Ovary (tissue), 9 donors: ENCODE measurements around the gene TMA16. TPM values are rescaled to one million over a fixed set of nuclear protein-coding genes. Genes with fewer than 3 reads are reported as not detected.

Experiments
- DNase-seq, 5 donors: peaks; one replicate each; pipeline ENCODE4 v3.0.0-alpha.2; 2019 to 2020
- H3K27ac ChIP-seq, 2 donors: fragments of 200-600 bp; one replicate each; pipeline versions ENCODE4 v1.5.1 to v1.8.0; 2019 to 2022
- H3K27me3 ChIP-seq: fragments of 200-600 bp; one replicate; pipeline ENCODE4 v1.8.0; 2022
- H3K36me3 ChIP-seq: fragments of 200-600 bp; sonication (generic); one replicate; pipeline ENCODE4 v1.5.1; 2019
- H3K4me1 ChIP-seq: one replicate; pipeline ENCODE4 v1.8.1; 2013; ENCODE audit warnings: mild to moderate bottlenecking, moderate library complexity; ENCODE audit not compliant: insufficient read depth
- H3K4me3 ChIP-seq: fragments of 200-600 bp; sonication (generic); one replicate; pipeline ENCODE4 v1.5.1; 2017
- H3K9me3 ChIP-seq, 2 donors: fragments of 200-600 bp in 1 of 2; sonication (generic) in 1 of 2; one replicate each; pipeline versions ENCODE4 v1.5.1 to v1.8.1; 2013 to 2019; ENCODE audit warnings: mild to moderate bottlenecking in 1 of 2, moderate library complexity in 1 of 2
- EP300 ChIP-seq: sonication (generic); formaldehyde crosslinking; IDR thresholded peaks from one replicate; pipeline ENCODE4 v1.6.1; 2017; ENCODE audit warnings: antibody characterized with exemption
- POLR2A ChIP-seq: fragments of 450-650 bp; IDR thresholded peaks from one replicate; pipeline ENCODE4 v1.6.1; 2017; ENCODE audit warnings: antibody characterized with exemption, mild to moderate bottlenecking, moderate library complexity
- WGBS, 3 donors: extraction: QIAGEN DNeasy Blood & Tissue Kit in 1 of 3; methylation state at CpG; one replicate each; pipeline versions ENCODE4 v1.1.5 to v1.1.7; 2013 to 2017; 5-methylcytosine and 5-hydroxymethylcytosine counted together
- intact Hi-C, 4 donors: fragments of 100-400 bp; cut with DNase I; formaldehyde crosslinking; loops; one replicate each; pipeline versions ENCODE4 v1.11.0 to v1.15.1; 2022 to 2023
- polyA plus RNA-seq, 2 donors: library from polyadenylated mRNA; stranded (reverse); fragments of 200-250 nt in 1 of 2; fragments of 350-450 nt in 1 of 2; fragmentation: Illumina TruSeq in 1 of 2; extraction: RNeasy Lipid Tissue Mini Kit (QIAGEN cat#74804) in 1 of 2; gene quantifications; one replicate each; pipeline ENCODE4 v1.2.3, GENCODE V29; 2013 to 2014
- total RNA-seq, 7 donors: library from RNA; depleted of rRNA in 2 of 7; stranded (reverse); fragments of >200 nt in 2 of 7; fragmentation: NEBNext Ultra II Directional in 3 of 7; extraction: Animal tissue kit (Norgen Biotek cat#: 25700) in 3 of 7; gene quantifications; one replicate each; pipeline versions ENCODE4 v1.1.0 to v1.2.4, GENCODE V29; 2016 to 2023
- TF ChIP-seq, protein P1 (sequence below), 3 donors: fragments of 450-650 bp in 2 of 3; fragments of 200-600 bp in 1 of 3; IDR thresholded peaks; one replicate each; pipeline versions ENCODE4 v1.5.1 to v1.8.0; 2016 to 2022; ENCODE audit warnings: antibody characterized with exemption in 3 of 3, mild to moderate bottlenecking in 1 of 3
- donor health status: DM: no; HTN: no; CAD: no; lungs with moderate emphysema.
- donor health status: DM: no; HTN: no; CAD: no.
- donor health status: Bipolar disorder and iron deficiency.
- donor health status: DM: yes; HTN: yes; CAD: no.
- donor health status: DM: no; HTN: no; CAD: no.
- donor health status: DM: yes; HTN: yes; CAD: no.

The TMA16 gene
- total and polyA plus RNA-seq, 9 donors: 15.0 to 31.9 (median 22.3) TPM

- no peaks in the 10 kb centered on the region for H3K4me1 ChIP-seq
- no peaks in the 10 kb centered on the region for H3K9me3 ChIP-seq
- DNase-seq: no peak
- WGBS, 3 donors: 81 to 85% (median 84%) methylated on average over 4 of the region's 4 CpGs
- no peak overlapping the region for H3K4me3 ChIP-seq
- TF ChIP-seq POLR2A: no peak
- TF ChIP-seq EP300: no peak
- TF ChIP-seq, protein P1, sequence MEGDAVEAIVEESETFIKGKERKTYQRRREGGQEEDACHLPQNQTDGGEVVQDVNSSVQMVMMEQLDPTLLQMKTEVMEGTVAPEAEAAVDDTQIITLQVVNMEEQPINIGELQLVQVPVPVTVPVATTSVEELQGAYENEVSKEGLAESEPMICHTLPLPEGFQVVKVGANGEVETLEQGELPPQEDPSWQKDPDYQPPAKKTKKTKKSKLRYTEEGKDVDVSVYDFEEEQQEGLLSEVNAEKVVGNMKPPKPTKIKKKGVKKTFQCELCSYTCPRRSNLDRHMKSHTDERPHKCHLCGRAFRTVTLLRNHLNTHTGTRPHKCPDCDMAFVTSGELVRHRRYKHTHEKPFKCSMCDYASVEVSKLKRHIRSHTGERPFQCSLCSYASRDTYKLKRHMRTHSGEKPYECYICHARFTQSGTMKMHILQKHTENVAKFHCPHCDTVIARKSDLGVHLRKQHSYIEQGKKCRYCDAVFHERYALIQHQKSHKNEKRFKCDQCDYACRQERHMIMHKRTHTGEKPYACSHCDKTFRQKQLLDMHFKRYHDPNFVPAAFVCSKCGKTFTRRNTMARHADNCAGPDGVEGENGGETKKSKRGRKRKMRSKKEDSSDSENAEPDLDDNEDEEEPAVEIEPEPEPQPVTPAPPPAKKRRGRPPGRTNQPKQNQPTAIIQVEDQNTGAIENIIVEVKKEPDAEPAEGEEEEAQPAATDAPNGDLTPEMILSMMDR (IDR thresholded peaks at IDR 0.05): no peak
- no peak overlapping the region for H3K27ac ChIP-seq
- intact Hi-C loops: no loop called here
- H3K36me3 ChIP-seq: no peaks in the 10 kb centered on the region
- no peaks in the 10 kb centered on the region for H3K27me3 ChIP-seq
Observed at GRCh38 chr4:163467082-163467770, 27.3 kb upstream of the TMA16 start.

DNA sequence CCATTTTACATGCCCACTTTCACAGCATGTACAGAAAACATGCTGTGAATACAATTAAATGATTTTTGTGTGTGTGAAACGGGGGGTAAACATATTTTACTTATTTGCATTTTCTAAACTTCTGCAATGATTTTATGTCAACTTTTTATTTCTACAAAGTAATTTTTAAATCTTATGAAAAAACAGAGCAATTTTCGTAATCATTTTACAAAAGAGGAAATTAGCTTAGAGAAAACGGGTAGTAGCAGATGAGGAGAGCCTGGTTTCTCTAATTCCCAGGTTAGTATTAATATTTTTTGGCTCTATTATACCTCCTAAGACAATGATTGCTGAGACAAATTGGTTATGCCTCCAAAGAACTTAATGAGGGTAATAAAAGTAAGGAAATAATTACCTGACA is 24.1 kb upstream of the TMA16 start:
- WGBS, 3 donors: 79 to 87% (median 83%) methylated on average over 3 of the region's 3 CpGs
- no peak overlapping the region for H3K27ac ChIP-seq
- no peaks in the 10 kb centered on the region for H3K36me3 ChIP-seq
- DNase-seq: no peak
- no peak overlapping the region for H3K4me3 ChIP-seq
- TF ChIP-seq, protein P1 (IDR thresholded peaks at IDR 0.05): no peak
- TF ChIP-seq EP300: no peak
- TF ChIP-seq POLR2A: no peak
- intact Hi-C loops: no loop called here
- H3K4me1 ChIP-seq: no peaks in the 10 kb centered on the region
- no peaks in the 10 kb centered on the region for H3K27me3 ChIP-seq
- H3K9me3 ChIP-seq: no peaks in the 10 kb centered on the region

DNA sequence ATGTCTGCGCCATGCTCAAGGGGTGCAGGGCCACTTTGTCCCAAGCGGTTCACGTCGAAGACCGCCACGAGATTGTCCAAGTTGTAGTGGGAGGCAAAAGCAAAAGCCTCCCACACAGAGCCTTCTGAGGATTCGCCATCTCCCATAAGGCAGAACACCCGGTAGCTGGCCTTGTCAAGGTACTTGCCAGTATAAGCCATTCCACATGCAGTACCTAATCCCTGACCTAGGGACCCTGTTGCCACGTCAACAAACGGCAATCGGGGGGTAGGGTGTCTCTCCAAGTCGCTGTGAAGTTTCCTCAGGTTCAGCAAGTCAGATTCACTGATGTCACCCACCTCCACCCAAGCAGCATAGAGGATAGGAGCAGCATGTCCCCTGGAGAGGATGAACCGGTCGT is 21.4 kb upstream of the TMA16 start:
- WGBS, 3 donors: 90 to 95% (median 93%) methylated on average over 14 of the region's 14 CpGs
- H3K4me3 ChIP-seq: no peak overlapping the region
- H3K4me1 ChIP-seq: no peaks in the 10 kb centered on the region
- no peak overlapping the region for H3K27ac ChIP-seq
- no peaks in the 10 kb centered on the region for H3K36me3 ChIP-seq
- DNase-seq: no peak
- no peaks in the 10 kb centered on the region for H3K27me3 ChIP-seq
- intact Hi-C loops: no loop called here
- no peaks in the 10 kb centered on the region for H3K9me3 ChIP-seq
- TF ChIP-seq, protein P1 (IDR thresholded peaks at IDR 0.05): no peak
- TF ChIP-seq POLR2A: no peak
- no peak for TF ChIP-seq EP300

GRCh38 chr4:163473576-163473975 is 20.9 kb upstream of the TMA16 start, which contains the start of gene TKTL2:
TSS of gene TKTL2 (minus strand) at chr4:163473754. CDS start at chr4:163473734, 20 bp downstream.
- Histone ChIP-seq H3K27me3 (no peaks in the 10 kb centered on the region), H3K4me1 (no peaks in the 10 kb centered on the region), H3K27ac (no peak within 1 kb of the TSS), H3K4me3 (no peak within 1 kb of the TSS), H3K36me3 (no peaks in the 10 kb centered on the region), H3K9me3 (no peaks in the 10 kb centered on the region)
- peak in 1 of 5 donors; percentile 21 for DNase-seq
- WGBS, 3 donors: 92 to 94% (median 93%) methylated on average over 32 of the region's 32 CpGs
- intact Hi-C loops: no loop called here
- TF ChIP-seq EP300: no peak
- no peak for TF ChIP-seq POLR2A

GRCh38 chr4:163474027-163474426 is 20.5 kb upstream of the TMA16 start:
- WGBS, 3 donors: 93 to 96% (median 95%) methylated on average over 3 of the region's 3 CpGs
- intact Hi-C loops: no loop called here
- no peaks in the 10 kb centered on the region for H3K36me3 ChIP-seq
- no peak overlapping the region for H3K27ac ChIP-seq
- H3K9me3 ChIP-seq: no peaks in the 10 kb centered on the region
- TF ChIP-seq, protein P1 (IDR thresholded peaks at IDR 0.05): no peak
- no peak for TF ChIP-seq EP300
- TF ChIP-seq POLR2A: no peak
- H3K27me3 ChIP-seq: no peaks in the 10 kb centered on the region
- no peak for DNase-seq
- no peak overlapping the region for H3K4me3 ChIP-seq
- H3K4me1 ChIP-seq: no peaks in the 10 kb centered on the region
